CD1c-positive myeloid dendritic cell (primary cell): ENCODE data around the gene PAX3.
A peak's percentile ranks its signal among the peaks of the same experiment; 100 is the strongest.

Experiments used
- DNase-seq: peaks from one replicate; pipeline ENCODE4 v3.0.0-alpha.2; 2016; ENCODE audit errors: extremely low spot score

The PAX3 gene

DNA sequence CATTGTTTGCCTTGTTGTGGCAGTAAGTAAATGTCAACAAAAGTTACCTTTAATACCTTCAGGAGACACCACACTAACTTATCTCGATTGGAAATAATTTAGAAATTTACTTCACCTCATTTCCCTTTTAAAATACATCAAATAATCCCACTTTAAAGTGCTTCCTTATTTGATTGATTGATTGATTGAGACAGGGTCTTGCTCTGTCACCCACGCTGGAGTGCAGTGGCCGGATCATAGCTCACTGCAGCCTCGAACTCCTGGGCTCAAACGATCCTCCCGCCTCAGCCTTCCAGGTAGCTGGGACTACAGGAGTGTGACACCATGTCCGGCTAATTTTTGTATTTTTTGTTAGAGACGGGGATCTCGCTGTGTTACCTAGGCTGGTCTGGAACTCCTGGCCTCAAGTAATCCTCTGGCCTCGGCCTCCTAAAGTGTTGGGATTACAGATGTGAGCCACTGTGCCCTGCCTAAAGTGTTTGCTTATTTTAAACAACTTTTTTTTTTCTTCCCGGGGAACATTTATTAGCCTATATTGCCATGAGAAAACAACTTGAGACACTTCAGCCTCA lies 12.0 kb upstream of the PAX3 start:
- no peak for DNase-seq

- DNase-seq: no peak
Observed at GRCh38 chr2:222309766-222310165, 11.0 kb upstream of the PAX3 start.

DNA sequence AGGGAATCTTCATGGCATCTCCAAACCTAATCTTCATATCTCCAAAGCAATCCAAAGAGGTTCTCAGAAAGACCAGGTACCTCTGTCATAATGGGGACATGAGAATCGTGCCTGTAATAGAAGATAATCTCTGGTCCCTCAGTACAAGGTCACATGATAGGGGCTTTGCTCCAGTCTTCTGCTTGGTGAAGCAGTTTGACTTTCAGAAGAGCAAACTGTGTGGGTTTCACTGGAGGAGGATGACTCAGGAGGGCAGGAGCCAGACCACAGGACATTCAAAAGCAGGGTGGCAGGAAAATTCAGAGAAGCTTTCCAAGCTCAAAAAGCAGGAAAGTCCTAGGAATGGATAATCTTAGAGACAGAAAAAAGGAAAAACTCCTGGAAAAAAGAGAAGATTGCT lies 10.6 kb upstream of the PAX3 start:
- no peak for DNase-seq

DNA sequence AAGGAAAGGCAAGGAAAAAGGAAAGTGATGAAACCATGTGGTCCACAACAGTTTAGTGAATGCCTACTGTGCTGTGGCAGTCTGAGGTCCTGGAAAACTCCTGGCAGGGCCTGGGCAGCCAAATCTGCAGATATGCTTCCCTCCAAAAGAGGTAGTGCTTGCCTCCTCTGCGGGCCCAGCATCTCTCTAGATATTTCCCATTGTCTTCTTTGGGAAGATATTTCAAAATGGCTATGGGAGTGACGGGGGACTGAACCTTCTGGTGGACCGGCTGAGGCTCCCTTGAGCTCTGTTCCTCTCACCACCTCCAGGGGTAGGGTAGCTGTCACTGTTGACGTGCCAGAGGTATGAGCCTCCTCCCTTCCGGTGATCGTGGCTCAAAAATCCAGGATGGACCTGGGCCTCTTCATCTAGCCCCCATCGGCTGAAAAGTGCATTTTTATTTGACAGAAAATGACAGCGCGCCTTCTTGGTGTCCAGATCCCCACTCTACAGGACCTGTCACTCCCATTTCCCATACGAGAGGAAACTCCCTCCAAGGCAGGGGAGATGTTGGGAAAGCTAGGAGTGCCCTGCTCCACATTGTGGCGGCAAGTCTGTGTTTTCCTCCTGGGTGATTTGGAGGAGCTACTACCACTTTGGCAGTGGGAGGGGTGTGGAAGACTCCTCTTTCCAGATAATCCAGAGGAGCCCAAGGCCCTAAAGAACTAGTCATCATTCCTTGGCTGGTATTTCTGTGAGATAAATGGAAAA lies 9.4 kb upstream of the PAX3 start:
- DNase-seq: no peak

- DNase-seq: no peak
Observed at GRCh38 chr2:222307143-222307756, 8.5 kb upstream of the PAX3 start.

DNA sequence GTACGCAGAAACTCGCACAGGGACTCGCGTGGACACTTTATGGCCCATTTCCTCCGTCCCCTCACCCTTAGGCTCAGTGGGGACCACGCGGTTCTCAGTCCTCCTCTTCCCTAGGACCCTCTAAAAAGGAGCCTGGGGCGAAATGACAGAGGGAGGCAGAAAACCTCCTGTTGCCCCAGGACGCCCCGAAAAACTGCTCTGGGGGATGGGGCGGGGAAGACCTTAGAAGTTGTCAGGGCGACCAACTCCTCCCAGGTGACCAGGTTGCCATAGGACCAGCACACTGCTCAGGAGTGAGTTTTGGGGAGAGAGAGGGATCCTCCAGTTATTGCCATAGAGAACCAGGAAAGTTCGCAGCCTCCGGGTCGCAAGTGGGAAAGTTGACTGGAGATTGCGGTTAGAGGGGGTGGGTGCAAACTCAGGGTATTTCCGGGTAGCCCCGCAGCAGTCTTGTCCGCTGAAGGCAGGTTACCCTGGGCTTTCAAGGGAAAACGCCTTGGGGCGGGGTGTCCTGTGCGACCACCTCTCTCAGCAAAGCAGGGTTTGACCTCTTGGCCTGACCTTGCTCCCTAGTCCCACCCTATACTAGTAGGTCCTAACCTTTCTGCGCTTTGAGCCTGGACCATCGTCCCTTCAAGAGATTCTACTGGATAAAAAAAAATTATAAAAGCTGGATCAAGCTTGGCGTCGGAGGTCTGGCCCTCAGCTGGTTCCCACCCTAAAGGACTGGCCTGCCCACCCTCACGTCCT lies 7.8 kb upstream of the PAX3 start:
- no peak for DNase-seq

DNA sequence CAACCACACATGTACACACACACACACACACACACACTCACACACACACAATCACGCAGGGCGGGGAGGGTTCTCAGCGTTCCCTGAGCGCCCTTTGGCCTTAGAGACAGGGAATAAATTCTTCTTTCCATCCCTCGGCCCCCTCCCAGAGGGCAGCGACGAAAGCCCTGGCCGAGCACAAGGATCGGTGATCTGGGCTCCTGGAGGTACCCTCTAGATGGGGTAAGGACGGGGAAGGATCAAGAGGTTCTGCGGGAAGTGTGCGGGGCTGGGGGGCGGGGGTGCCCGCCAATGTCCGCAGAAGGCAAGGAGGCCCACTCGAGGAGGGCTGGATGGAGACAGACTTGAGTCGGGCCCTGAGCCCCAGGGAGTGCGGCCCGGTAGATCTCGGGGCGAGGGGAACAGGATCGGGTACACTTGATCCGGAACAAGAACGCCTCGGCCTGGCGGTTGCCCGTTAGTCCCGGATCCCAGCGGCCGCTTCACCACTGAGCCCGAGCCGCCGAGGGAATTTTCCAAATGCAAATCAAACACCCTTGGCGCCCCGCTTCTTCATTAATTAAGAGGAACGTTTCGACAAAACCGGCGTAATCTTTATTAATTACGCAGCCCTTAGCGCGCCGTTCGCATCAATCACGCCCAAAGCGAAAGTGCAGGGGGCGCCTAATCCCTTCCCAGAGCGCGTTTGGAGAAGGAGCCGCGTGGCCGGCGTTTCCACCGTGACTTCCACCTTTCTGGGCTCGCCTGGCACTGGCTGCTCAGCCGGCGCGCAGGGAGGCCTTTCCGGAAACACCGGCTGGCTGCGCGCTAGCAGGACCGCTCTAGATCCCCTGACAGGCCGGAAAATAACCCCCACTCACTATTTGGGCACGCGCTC lies 7.0 kb upstream of the PAX3 start:
- peak; percentile 56 for DNase-seq

GRCh38 chr2:222304737-222305515 lies 6.1 kb upstream of the PAX3 start:
- DNase-seq: no peak

- DNase-seq: peak; percentile 59
Observed at GRCh38 chr2:222303828-222304736, 5.3 kb upstream of the PAX3 start.

GRCh38 chr2:222303045-222303827 lies 4.4 kb upstream of the PAX3 start:
- DNase-seq: no peak

- no peak for DNase-seq
Observed at GRCh38 chr2:222302178-222303018, 3.6 kb upstream of the PAX3 start.

DNA sequence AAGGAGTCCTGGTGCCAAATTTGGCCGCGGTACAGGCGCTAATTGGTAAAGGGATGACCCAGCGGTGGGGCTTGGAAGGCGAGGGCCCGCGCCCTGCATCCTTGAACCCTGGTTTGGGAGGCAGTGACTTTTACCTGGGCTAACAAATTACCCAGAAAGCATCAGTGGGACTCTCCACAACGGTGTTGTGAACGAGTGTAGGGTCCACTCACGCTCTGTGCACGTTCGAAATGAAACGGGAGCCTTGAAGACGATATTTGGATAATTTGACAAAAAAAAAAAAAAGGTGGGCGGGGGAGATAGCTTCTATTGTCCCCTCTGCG lies 3.0 kb upstream of the PAX3 start:
- no peak for DNase-seq

GRCh38 chr2:222301053-222301795 lies 2.4 kb upstream of the PAX3 start:
- DNase-seq: no peak

DNA sequence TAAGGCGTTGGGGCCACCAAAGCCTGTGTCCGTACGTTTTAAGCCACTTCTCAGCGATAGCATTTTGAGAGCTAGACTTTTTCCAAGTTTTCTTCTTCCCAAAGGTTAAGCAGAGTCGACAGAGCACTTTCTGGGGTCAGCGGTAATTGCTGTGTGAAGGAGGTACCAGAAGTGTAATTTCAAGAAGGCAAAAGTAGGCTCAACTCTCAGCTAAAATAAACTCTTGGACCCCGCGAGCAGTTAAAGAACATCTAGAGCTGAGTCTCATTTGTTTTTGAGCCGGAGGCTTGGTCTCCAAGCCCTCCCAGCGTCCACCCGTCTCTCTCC lies 1.9 kb upstream of the PAX3 start:
- no peak for DNase-seq

DNA sequence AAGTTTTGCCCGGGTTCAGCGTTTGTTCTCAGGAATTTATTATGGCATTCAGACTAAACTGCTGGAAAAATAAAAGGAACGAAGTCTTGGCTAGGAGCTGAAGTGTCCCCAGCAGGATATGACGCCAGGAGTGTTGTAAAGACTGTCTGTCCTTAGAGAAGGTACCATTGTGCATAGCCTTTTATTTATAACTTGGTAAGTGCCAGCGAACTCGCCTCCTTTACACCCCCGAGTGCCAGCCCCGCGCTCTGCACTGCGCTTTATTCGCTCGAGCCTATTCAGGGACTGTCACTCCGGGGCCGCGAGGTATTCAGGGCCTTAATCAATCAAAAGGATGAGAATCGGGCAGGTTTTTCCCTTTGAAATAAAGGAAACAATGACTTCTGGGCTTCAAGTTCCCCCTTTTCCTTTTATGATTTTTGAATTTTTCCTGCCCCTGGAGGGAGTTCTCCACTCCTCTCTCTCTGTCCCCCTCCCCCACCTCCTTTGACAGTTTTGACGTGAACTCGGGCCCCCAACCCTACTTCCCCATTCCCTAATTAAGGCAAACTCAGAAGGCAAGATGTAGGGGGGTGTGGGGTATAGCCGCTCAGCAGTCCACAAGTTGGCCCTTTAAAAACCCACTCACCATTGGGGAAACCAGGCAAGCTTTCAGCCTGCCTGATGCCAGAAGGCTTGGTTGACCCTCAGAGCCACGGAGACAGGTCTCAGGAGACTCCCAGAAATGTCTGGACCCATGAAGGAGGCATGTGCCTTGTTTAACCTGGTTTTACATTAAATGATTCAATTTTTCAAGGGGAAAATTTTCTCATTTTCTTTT lies 1.3 kb upstream of the PAX3 start:
- DNase-seq: no peak

- peak; percentile 37 for DNase-seq
Observed at GRCh38 chr2:222298001-222298310, 842 bp downstream of the PAX3 start.

GRCh38 chr2:222297600-222297935 lies 1.2 kb downstream of the PAX3 start:
- no peak for DNase-seq
